ENCODE measurements around the gene LRP1B. TPM values are rescaled to one million over a fixed set of nuclear protein-coding genes. Genes with fewer than 3 reads are reported as not detected.

Gene LRP1B
- total and polyA plus RNA-seq, 2 of the 8 experiments (the other 6 are each of a cell fraction or from before 2014, with no cell fraction given) = 0.03 TPM; not detected in 1

DNA sequence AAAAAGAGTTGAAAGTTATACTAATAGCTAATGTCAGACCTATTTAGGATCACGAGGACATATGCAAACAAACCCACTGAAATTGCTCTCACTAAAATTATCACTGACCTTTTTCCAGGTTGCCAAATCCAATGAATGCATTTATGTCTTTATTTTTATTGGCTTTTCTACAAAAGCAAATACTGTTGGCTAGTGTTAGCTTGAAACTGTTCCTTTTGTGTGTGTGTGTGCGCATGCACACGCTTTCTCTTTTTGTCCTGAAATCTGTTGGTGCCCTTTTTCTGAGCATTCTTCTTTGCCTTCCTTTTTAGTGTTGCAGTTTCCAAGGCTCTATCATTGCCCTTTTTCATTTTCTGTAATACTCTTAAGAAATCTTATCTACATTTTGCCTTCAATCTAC lies 1269.2 kb downstream of the LRP1B start (continued):
- TF ChIP-seq CBX8 (IDR thresholded peaks at IDR 0.05; ENCODE audit: borderline replicate concordance, low read depth, low read length) (no peak), BRCA1 (IDR thresholded peaks at IDR 0.05; ENCODE audit: low read depth, low read length) (no peak), YY1 (IDR thresholded peaks at IDR 0.05; ENCODE audit: low read depth, low read length) (no peak), SP2 (IDR thresholded peaks at IDR 0.05; ENCODE audit: low read length) (no peak), NRF1 (IDR thresholded peaks at IDR 0.05; ENCODE audit: low read depth, low read length) (no peak)

Data from H1 (cell line).